GM21447 (cell line): Measurements from ENCODE around the gene MAGI1.

ENCODE experiments used
- ATAC-seq: cut with Tn5 transposase; IDR thresholded peaks from one replicate; pipeline ENCODE4 v1.9.1; 2021; ENCODE audit not compliant: unreplicated experiment

The MAGI1 gene

DNA sequence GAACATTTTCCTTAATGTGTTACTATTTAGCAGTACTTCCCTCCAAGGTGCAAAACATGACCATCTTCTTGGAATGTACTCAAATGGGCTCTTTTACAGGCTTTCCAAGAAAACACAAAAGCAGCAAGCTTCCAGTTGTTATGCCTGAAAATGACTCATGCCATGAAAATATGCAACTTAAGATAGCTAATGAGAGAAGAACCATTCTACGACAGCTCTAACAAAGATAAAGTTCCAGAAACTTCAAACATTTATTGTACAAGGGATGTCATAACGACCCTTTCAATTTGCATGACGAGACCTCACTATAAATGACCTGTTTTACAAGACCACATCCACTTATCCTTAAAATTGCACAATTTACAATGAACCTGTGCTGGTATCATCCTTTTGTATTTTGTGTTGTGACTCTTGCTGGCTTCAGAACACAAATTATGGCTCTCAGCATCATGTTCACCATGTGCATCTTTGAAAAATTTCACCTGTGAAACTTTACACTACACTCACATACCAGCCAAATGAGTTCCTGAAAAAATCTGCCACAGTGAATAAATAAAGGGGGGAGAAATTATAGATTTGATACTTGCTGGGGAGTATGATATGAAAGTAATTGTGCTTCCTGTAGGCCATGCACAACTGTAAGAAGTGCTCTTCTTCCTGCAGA, 433.7 kb downstream of the MAGI1 start:
- ATAC-seq, result no peak

DNA sequence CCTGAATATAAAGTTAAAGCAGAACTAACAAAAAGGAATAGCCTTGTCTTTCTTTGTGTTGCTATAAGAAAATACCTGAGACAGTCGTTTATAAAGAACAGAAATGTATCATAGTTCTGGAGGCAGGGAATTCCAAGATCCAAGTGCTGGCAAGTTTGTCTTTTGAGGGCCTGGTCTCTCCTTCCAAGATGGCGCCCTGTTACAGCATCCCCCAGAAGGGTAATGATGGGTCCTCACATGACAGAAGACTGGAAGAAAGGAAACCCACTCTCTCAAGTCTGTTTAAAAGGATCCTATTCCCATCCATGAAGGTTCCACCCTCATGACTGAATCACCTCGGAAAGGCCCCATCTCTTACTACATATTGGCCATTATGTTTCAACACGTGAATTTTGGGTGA, 435.1 kb downstream of the MAGI1 start:
- no peak for ATAC-seq

- ATAC-seq, result no peak
These were observed 437.8 kb downstream of the MAGI1 start for GRCh38 chr3:65600888-65601287.

GRCh38 chr3:65597952-65598413, 440.7 kb downstream of the MAGI1 start:
- no peak for ATAC-seq

DNA sequence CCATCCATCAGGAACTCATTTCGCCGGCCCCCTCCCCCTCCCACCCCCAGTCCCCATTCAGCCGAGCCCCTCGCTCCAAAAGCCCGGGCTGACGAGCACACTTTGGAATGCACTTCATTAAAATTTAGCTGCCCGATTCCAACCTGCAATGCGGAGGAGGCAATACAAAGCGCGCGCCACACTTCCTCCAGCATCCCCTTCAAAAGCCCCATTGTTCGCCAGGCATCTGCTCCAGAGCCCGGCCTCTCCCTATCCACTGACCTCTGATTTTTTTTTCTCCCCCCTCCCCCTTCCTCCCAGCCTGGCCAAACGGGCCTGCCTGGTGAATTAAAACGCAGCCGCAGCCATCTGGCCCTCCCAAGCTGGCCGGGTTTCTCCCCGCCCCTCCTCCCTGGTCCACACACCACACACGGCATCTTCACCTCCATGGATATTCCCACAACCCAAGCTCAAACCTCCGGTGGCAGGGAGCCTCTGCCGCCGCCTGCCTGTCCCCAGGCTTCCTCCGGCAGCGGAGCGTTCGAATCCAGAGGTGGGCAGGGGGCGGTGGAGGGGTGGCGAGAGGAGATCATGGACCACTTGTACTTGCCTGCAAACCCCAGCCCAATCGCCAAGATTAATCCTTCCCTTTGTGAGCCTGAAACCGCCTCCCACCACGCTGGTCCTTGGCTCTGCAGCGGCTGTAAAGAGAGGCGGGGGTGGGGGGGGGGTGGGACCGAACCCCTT, 441.3 kb downstream of the MAGI1 start:
- ATAC-seq, result no peak

DNA sequence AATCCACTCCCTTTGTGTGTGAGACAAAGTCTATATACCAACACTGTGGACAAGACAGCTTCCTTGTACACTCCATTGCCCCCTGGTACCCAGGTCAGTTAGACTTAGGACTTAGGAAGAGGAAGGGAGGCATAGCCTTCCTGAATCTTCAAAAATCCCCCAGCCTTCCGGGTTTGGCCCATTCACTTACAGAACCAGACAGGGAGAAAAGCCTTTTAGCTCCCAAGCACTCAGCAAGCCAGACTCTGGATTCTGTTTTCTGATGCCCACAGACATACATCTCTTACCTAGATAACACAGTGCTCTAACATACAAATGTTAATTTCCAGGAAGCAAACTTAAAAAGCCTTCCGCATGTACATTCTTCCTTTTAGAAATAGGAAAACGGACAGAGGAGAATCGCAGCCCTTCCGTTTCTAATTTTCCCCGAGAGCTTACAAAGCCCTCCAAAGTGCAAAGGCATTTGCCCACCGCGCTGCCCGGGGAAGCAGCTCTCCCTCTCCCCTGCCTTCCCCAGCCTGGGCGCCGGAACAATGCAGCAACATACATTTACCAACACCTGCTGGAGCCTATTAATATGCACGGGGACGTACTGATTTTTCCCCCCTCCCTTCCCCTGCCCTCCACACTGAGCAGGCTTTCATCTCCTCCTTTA, 442.0 kb downstream of the MAGI1 start:
- ATAC-seq, result no peak

DNA sequence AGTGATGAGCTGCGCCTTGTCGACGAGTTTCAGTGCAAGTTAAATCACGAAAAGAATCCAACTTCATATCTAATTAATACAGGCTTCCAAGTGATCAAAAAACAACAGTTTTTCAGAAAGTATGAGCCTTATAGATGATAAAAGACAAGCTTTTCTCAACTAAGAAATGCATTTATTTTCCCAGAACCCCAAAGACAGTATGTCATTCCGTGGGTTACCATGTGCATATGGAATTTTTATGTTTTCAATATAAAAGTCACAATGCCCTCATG, 442.8 kb downstream of the MAGI1 start:
- no peak for ATAC-seq

DNA sequence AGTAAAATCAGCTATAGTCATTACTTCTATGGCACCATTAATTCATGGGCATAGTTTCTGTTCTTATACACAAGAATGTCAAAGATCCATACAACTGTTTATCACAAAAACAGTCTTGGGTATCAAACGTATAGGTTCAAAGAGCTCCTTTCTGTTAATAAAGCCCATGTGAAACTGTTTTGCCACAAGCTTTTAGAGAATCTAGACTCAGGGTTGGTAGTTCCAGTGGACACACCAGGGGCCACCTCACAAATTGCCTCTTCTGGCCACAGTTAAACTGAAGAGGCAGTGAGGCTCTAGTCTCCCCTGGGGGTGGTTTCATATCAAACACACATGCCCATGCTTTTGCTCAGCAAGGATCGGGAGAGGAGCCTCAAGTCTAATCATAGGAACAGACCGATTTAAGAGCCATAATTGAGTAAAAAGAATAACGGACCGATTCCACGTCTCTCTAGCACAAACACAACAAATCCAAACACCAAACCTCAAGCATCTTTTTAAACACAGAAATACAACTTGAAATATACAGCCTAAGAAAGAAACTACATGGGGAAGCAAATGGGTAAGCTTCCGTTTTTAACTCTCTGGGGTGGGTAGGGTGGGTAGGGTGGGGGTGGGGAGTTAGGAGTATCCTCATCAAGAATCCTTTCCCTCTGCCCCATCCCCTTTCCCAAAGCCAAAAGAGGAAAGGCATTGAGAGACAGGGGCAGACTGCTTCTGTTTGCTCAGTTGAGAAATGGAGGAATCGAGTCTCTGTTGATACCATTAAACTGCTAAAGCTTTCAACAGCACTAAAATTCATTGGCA, 443.3 kb downstream of the MAGI1 start:
- no peak for ATAC-seq

GRCh38 chr3:65593780-65594752, 444.7 kb downstream of the MAGI1 start:
- ATAC-seq, result no peak

DNA sequence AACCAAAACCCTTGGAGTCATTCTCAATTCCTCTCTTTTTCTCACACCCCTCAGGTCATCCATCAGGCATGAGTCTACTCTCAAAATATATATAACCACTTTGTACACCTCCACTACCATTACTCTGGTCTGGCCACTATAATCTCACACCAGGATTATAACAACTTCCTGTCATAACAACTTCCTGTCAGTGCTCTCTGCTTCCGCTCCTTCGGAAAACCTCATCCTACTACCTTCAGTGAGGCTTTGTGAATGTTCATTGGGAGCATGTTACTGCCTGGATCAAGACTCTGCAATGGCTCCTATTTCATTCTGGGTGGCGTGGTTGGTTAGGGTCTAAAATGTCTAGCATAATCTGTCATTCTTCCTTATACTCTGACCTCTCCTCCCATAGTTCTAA, 447.4 kb downstream of the MAGI1 start:
- no peak for ATAC-seq

GRCh38 chr3:65588884-65589283, 449.8 kb downstream of the MAGI1 start:
- ATAC-seq, result no peak

- no peak for ATAC-seq
These were observed 450.9 kb downstream of the MAGI1 start for GRCh38 chr3:65587650-65588439.

DNA sequence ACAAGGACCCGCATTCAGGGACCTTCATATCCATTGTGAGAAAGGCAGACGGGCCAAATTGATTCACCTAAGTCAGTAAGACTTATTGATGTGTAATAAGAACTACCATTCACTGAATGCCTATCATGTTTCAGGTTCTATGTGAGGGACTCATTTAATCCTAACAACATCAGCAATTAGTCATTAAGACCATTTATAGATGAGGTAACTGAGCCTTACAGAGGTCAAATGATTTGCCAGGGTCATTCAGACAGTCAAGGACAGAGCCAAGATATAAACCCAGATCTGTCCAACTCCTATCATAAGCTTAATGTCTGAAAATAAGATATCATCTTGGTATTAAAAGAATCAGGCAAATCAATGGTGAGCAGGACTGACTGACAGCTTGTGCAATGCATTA, 453.8 kb downstream of the MAGI1 start:
- ATAC-seq, result no peak

DNA sequence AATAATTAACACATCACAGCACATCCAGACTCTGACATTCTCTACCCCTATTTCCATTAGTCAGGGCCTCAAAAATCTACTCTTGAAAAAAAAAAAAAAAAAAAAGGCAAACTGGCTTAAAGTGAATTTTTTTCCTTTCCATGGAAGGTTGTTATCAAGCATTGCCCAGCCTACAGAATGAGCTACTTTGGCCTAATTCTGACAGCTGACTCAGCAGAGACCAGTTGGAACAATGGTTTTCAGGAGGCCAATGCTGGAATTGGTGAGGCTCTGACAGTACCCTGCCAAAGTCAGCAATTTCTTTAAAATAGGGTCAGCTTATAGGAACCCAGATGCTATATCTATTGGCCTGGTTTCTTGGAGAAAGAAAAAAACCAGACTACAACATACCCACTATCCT, 454.7 kb downstream of the MAGI1 start:
- ATAC-seq, result no peak

DNA sequence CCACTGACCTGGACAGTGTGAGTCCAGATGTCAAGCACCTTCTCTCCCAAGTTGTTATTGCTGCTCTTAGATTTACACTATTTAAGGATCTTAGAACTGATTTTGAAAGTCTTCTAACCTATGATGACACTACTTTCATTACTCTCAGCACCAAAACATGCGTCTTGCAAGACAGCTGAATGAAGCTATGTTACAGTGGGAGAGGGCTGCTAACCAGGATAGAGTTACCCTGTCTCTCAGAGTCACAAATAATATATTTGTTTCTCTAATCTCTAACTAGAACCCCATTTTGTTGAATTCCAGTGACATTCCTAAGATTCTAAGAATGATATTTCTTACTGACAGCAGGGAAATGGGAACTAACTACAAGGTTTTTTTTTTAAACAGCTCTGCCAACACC, 455.5 kb downstream of the MAGI1 start:
- ATAC-seq, result no peak

DNA sequence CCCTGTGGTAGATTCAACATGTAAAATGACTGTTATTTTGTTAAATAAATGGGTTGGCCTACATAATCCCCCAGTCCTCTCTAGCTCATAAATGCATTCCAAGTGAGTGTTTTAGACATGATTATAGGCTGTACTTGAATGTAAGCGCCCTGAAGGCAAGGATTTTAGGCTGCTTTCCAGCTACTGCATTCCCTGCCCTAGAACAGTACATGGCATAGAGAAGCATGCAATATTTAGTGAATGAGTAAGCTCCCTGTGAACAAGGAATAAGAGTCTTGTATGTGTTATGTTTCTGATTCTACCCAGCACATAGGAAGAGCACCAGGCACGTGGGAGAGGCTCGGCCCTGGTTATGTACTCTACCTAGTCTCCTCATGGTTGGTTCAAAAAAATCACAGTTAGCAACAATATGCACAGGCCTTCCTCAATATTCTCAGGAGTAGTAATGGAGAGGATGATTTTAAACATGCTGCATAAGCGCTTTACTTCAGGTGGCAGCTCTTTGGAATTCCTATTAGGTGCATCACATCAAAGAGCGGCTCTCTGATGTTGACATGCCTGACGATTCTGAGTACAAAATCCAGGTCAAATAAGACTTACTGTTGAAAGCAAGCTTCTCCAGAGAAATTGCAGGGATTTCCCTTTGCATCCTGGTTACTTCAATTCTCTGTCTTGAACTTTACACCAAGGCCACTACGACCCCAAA, 456.6 kb downstream of the MAGI1 start:
- ATAC-seq, result no peak

- no peak for ATAC-seq
These were observed 457.4 kb downstream of the MAGI1 start for GRCh38 chr3:65581313-65581712.

DNA sequence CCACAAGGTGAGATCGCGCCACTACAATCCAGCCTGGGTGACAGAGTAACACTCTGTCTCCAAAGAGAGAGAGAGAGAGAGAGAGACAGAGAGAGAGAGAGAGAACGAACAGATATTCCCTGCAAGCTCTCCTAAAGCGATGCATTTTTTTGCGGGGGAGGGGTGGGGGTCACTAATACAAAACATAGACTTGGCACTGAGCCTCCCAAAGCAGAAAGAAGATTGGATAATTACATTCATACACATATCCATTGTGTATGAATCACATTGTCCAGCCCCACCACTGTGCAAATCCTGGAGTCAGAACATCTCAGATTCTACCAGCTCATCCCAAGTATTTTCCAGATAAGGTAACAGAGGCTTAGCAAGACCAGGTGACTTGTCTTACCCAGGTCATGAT, 459.9 kb downstream of the MAGI1 start:
- no peak for ATAC-seq

DNA sequence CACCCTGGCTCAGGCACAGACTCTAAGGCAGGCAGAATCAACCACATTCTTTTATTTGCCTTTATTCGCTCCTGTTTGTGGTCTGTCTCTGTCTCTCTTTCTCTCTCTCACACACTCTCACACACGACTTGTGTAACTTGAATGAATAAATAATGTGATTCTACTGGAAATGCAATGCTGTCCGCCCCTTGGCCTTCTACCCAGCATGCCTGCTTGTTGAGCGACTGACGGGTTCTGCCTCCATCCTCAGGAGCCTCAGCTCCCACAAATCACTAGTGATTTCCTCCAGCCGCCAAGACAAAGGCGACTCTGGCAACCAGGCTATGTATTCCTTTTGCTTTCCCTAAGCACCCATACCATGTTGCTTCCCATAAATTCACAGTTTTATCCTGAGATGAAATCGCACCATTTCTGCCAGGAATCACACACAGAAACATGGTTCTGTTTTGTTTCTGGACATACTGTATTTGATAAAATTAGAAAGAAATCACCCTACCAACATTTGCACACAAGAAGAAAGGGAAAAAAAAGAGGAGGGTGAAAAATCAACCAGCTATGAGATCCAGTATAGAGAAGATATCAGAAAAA, 460.8 kb downstream of the MAGI1 start:
- no peak for ATAC-seq
